SK-N-SH (cell line): ENCODE data around the gene EFS. TPM values are rescaled to one million over a fixed set of nuclear protein-coding genes. Genes with fewer than 3 reads are reported as not detected.

ENCODE experiments used
- CTCF ChIA-PET: fragments of 300-600, 350-600 bp; formaldehyde crosslinking; extraction: SDS; loops from one replicate; lab custom pipeline; 2021; lab: Yijun Ruan, JAX
- POLR2A ChIA-PET: fragments of 350-600 bp; sonication (Branson Sonifier 250); formaldehyde crosslinking; extraction: SDS; loops from one replicate; lab custom pipeline; 2020; ENCODE audit warnings: antibody characterized with exemption, inconsistent platforms; lab: Yijun Ruan, JAX
- DNase-seq: peaks from one replicate; pipeline ENCODE4 v3.0.0; 2012
- H2AFZ ChIP-seq: fragments of 200-600 bp; sonication (generic); 2 replicates; pipeline ENCODE4 v1.8.1; 2016; ENCODE audit warnings: antibody characterized with exemption, mild to moderate bottlenecking, low read depth
- H3F3A ChIP-seq: fragments of 200-600 bp; sonication (generic); replicated peaks from 2 replicates; pipeline ENCODE3; 2016; ENCODE audit warnings: antibody characterized with exemption, mild to moderate bottlenecking; ENCODE audit not compliant: insufficient read depth
- H3K27ac ChIP-seq, 2 experiments: fragments of 200-500 bp in 1 of 2; fragments of 200-600 bp in 1 of 2; sonication (Bioruptor generic) in 1 of 2; sonication (generic), shearing (Covaris generic) in 1 of 2; 2 replicates each; pipeline versions ENCODE4 v1.5.1 to v1.6.1; 2014 to 2016; ENCODE audit warnings: low read depth in 2 of 2, inconsistent platforms in 1 of 2, low read length in 1 of 2, mild to moderate bottlenecking in 1 of 2, mixed read lengths in 1 of 2
- H3K27me3 ChIP-seq: fragments of 200-600 bp; sonication (generic), shearing (Covaris generic); 2 replicates; pipeline ENCODE4 v1.6.1; 2016; ENCODE audit warnings: mixed run types; ENCODE audit not compliant: insufficient read depth
- H3K36me3 ChIP-seq, 2 experiments: fragments of 200-500 bp in 1 of 2; fragments of 200-600 bp in 1 of 2; sonication (Bioruptor generic) in 1 of 2; sonication (generic) in 1 of 2; replicated peaks in 1 of 2; 2 replicates each; pipeline versions ENCODE3 to v1.5.1; 2014 to 2016; ENCODE audit warnings: low read length in 1 of 2, mild to moderate bottlenecking in 1 of 2; ENCODE audit not compliant: insufficient read depth in 2 of 2, control insufficient read depth in 1 of 2
- H3K4me1 ChIP-seq, 2 experiments: fragments of 200-500 bp in 1 of 2; fragments of 200-600 bp in 1 of 2; sonication (Bioruptor generic) in 1 of 2; sonication (generic), shearing (Covaris generic) in 1 of 2; 2 replicates each; pipeline versions ENCODE4 v1.5.1 to v1.6.1; 2014 to 2016; ENCODE audit warnings: low read depth in 1 of 2, low read length in 1 of 2, mixed run types in 1 of 2; ENCODE audit not compliant: insufficient read depth in 2 of 2, control insufficient read depth in 1 of 2
- H3K4me2 ChIP-seq: fragments of 200-600 bp; sonication (generic), shearing (Covaris generic); 2 replicates; pipeline ENCODE4 v1.6.1; 2017; ENCODE audit warnings: mixed run types
- H3K4me3 ChIP-seq, 2 experiments: fragments of 200-500 bp in 1 of 2; fragments of 200-600 bp in 1 of 2; sonication (Bioruptor generic) in 1 of 2; sonication (generic), shearing (Covaris generic) in 1 of 2; 2 replicates each; pipeline versions ENCODE4 v1.5.1 to v1.8.1; 2014 to 2016; ENCODE audit warnings: low read depth in 2 of 2, inconsistent platforms in 1 of 2, low read length in 1 of 2, mild to moderate bottlenecking in 1 of 2, mixed read lengths in 1 of 2, moderate library complexity in 1 of 2
- H3K79me2 ChIP-seq: fragments of 200-600 bp; sonication (generic); 2 replicates; pipeline ENCODE4 v1.8.1; 2017; ENCODE audit warnings: mild to moderate bottlenecking; ENCODE audit not compliant: insufficient read depth
- H3K9ac ChIP-seq: fragments of 200-600 bp; sonication (generic); 2 replicates; pipeline ENCODE4 v1.6.1; 2017; ENCODE audit warnings: mixed run types
- H3K9me2 ChIP-seq: fragments of 200-600 bp; sonication (generic); 2 replicates; pipeline ENCODE4 v1.6.1; 2017; ENCODE audit warnings: mixed run types
- H3K9me3 ChIP-seq: fragments of 200-600 bp; sonication (generic); 2 replicates; pipeline ENCODE4 v1.6.1; 2017; ENCODE audit warnings: mixed run types, mild to moderate bottlenecking, moderate library complexity
- H4K20me1 ChIP-seq: fragments of 200-600 bp; sonication (generic); 2 replicates; pipeline ENCODE4 v1.6.1; 2017; ENCODE audit warnings: mild to moderate bottlenecking, mixed run types; ENCODE audit not compliant: insufficient read depth
- CTCF ChIP-seq: fragments of 200-600 bp; sonication (generic); IDR thresholded peaks from 2 replicates; pipeline ENCODE4 v1.6.1; 2017; ENCODE audit warnings: antibody characterized with exemption, mild to moderate bottlenecking, moderate library complexity
- ELF1 ChIP-seq: IDR thresholded peaks from 2 replicates; pipeline ENCODE4 v1.4.0; 2012
- EP300 ChIP-seq, 2 experiments: IDR thresholded peaks; 2 replicates each; pipeline versions ENCODE4 v1.4.0 to v1.6.1; 2012; ENCODE audit warnings: borderline replicate concordance in 1 of 2, low read depth in 1 of 2, low read length in 1 of 2
- FOXJ3 ChIP-seq: sonication (generic); formaldehyde crosslinking; IDR thresholded peaks from 2 replicates; pipeline ENCODE4 v1.5.1; 2020; ENCODE audit warnings: mild to moderate bottlenecking, missing genetic modification reagents
- FOXM1 ChIP-seq: IDR thresholded peaks from 2 replicates; pipeline ENCODE4 v1.4.0; 2012; ENCODE audit warnings: low read depth, mild to moderate bottlenecking
- GABPA ChIP-seq: IDR thresholded peaks from 2 replicates; pipeline ENCODE4 v1.4.0; 2012; ENCODE audit warnings: low read depth, mild to moderate bottlenecking
- GATA2 ChIP-seq: sonication (generic); formaldehyde crosslinking; IDR thresholded peaks from 2 replicates; pipeline ENCODE4 v1.5.0; 2020; ENCODE audit warnings: mild to moderate bottlenecking, missing genetic modification reagents
- MEF2A ChIP-seq: IDR thresholded peaks from 2 replicates; pipeline ENCODE4 v1.4.0; 2012; ENCODE audit warnings: low read depth, borderline replicate concordance
- MXI1 ChIP-seq: IDR thresholded peaks from 2 replicates; pipeline ENCODE4 v1.6.1; 2012; ENCODE audit warnings: mild to moderate bottlenecking, low read depth, low read length, improper control_type of control experiment
- NFIC ChIP-seq: IDR thresholded peaks from 2 replicates; pipeline ENCODE4 v1.4.0; 2012; ENCODE audit warnings: borderline replicate concordance
- PBX3 ChIP-seq: IDR thresholded peaks from 2 replicates; pipeline ENCODE4; 2012
- RAD21 ChIP-seq: IDR thresholded peaks from 2 replicates; pipeline ENCODE4 v1.6.1; 2012; ENCODE audit warnings: mild to moderate bottlenecking, low read length
- RCOR1 ChIP-seq: fragments of 150-350 bp; IDR thresholded peaks from 2 replicates; pipeline ENCODE4 v1.6.1; 2017; ENCODE audit warnings: antibody characterized with exemption, low read length
- RXRA ChIP-seq: IDR thresholded peaks from 2 replicates; pipeline ENCODE4 v1.4.0; 2012; ENCODE audit warnings: low read depth, mild to moderate bottlenecking, borderline replicate concordance
- SIN3A ChIP-seq: IDR thresholded peaks from 2 replicates; pipeline ENCODE4 v1.6.1; 2012; ENCODE audit warnings: low read depth, mild to moderate bottlenecking, low read length, moderate library complexity, borderline replicate concordance
- TAF1 ChIP-seq: IDR thresholded peaks from 2 replicates; pipeline ENCODE4 v1.6.1; 2012; ENCODE audit warnings: low read depth, mild to moderate bottlenecking, low read length, moderate library complexity, borderline replicate concordance
- TEAD4 ChIP-seq: IDR thresholded peaks from 2 replicates; pipeline ENCODE4 v1.4.0; 2012; ENCODE audit warnings: mild to moderate bottlenecking, borderline replicate concordance; ENCODE audit not compliant: insufficient read depth
- USF1 ChIP-seq: IDR thresholded peaks from 2 replicates; pipeline ENCODE4 v1.4.0; 2012; ENCODE audit warnings: low read depth, borderline replicate concordance
- USF2 ChIP-seq: fragments of 150-350 bp; IDR thresholded peaks from 2 replicates; pipeline ENCODE4 v1.6.1; 2017; ENCODE audit warnings: antibody characterized with exemption, low read length, low read depth, borderline replicate concordance
- YY1 ChIP-seq: IDR thresholded peaks from 2 replicates; pipeline ENCODE4 v1.4.0; 2012; ENCODE audit warnings: low read depth, mild to moderate bottlenecking
- ZBTB33 ChIP-seq: IDR thresholded peaks from 2 replicates; pipeline ENCODE4 v1.4.0; 2012; ENCODE audit warnings: low read depth, borderline replicate concordance
- WGBS: methylation state at CpG from one replicate; pipeline ENCODE4 v1.1.6; 2017; ENCODE audit warnings: low lambda C conversion rate; 5-methylcytosine and 5-hydroxymethylcytosine counted together
- polyA plus RNA-seq, 3 experiments: library from polyadenylated mRNA; depleted of rRNA; stranded (reverse); fragments of >200 nt; gene quantifications; 2 replicates each; pipeline ENCODE4 v1.2.3, GENCODE V29; 2012

EFS gene
- polyA plus RNA-seq, 1 of the 3 experiments (the other 2 are of a cell fraction) = 4.4 TPM

GRCh38 chr14:23396126-23396525, 31.2 kb upstream of the EFS start:
- CTCF ChIA-PET = interaction anchor here (2.1 to 2.7 kb wide), 2 partner anchors 16 to 69 kb away, joined by 4 to 12 read pairs; no protein-coding TSS in a partner anchor
- POLR2A ChIA-PET = no interaction called here

GRCh38 chr14:23392613-23393012, 27.6 kb upstream of the EFS start:
- WGBS = 39% methylated on average over 6 of the region's 7 CpGs
- CTCF ChIA-PET = interaction anchor here (5.5 kb wide), 1 partner anchor 13 kb away, joined by 34 read pairs; no protein-coding TSS in a partner anchor
- H3K9me3 ChIP-seq = no peaks in the 10 kb centered on the region
- H3K27me3 ChIP-seq = peaks cover 46% of the 10 kb centered on the region
- no peaks in the 10 kb centered on the region for H4K20me1 ChIP-seq
- H3K4me2 ChIP-seq = no peak overlapping the region
- no peaks in the 10 kb centered on the region for H3K9me2 ChIP-seq
- no peak overlapping the region for H3K27ac ChIP-seq
- H3F3A ChIP-seq = no peaks in the 10 kb centered on the region
- no peak overlapping the region for H3K9ac ChIP-seq
- H2AFZ ChIP-seq = no peak overlapping the region
- DNase-seq = no peak
- TF ChIP-seq NFIC (no peak), EP300 (IDR thresholded peaks at IDR 0.05; ENCODE audit: borderline replicate concordance in 1 of 2, low read depth in 1 of 2, low read length in 1 of 2) (no peak), ZBTB33 (no peak), USF1 (no peak), USF2 (no peak), YY1 (no peak), RCOR1 (no peak), GATA2 (CRISPR knock-in tag) (no peak)
- TF ChIP-seq, all 33 proteins: peak for 0
- Histone ChIP-seq H3K79me2 (no peaks in the 10 kb centered on the region), H3K4me1 (no peaks in the 10 kb centered on the region), H3K4me3 (no peak overlapping the region), H3K36me3 (no peaks in the 10 kb centered on the region)
- POLR2A ChIA-PET = no interaction called here

More at GRCh38 chr14:23396126-23396525, 31.2 kb upstream of the EFS start:
- Histone ChIP-seq H2AFZ (no peak overlapping the region), H3K9me3 (no peaks in the 10 kb centered on the region), H3K27ac (no peak overlapping the region), H3K36me3 (no peaks in the 10 kb centered on the region), H3F3A (no peaks in the 10 kb centered on the region), H3K4me1 (no peaks in the 10 kb centered on the region), H3K4me3 (no peak overlapping the region), H3K79me2 (no peaks in the 10 kb centered on the region), H4K20me1 (no peaks in the 10 kb centered on the region), H3K9ac (no peak overlapping the region), H3K4me2 (no peak overlapping the region), H3K9me2 (no peaks in the 10 kb centered on the region), H3K27me3 (peaks cover 38% of the 10 kb centered on the region)
- 58% methylated on average over 10 of the region's 10 CpGs for WGBS
- no peak for DNase-seq
- TF ChIP-seq CTCF (no peak), PBX3 (no peak), FOXM1 (no peak), EP300 (IDR thresholded peaks at IDR 0.05; ENCODE audit: borderline replicate concordance in 1 of 2, low read depth in 1 of 2, low read length in 1 of 2) (no peak), FOXJ3 (CRISPR knock-in tag) (no peak), RAD21 (no peak), RXRA (no peak), GABPA (no peak), TEAD4 (no peak), MEF2A (no peak), SIN3A (no peak), MXI1 (no peak), TAF1 (no peak), RCOR1 (no peak), ELF1 (no peak)
